Right lobe of liver (tissue), 6 donors: ENCODE data around the gene METTL25B. TPM values are rescaled to one million over a fixed set of nuclear protein-coding genes. Genes with fewer than 3 reads are reported as not detected.

Experiments
- ATAC-seq, 4 donors: fragments of 200-7000 bp; cut with Tn5 transposase; one replicate each; pipeline ENCODE4 v1.9.1; 2020; ENCODE audit warnings: mild to moderate bottlenecking in 4 of 4, moderate library complexity in 4 of 4
- DNase-seq, 3 donors: peaks; one replicate each; pipeline ENCODE4 v3.0.0-alpha.2; 2020
- H3K27ac ChIP-seq, 3 donors: fragments of 200-600 bp; one replicate each; pipeline ENCODE4 v1.8.0; 2022
- H3K27me3 ChIP-seq, 2 donors: fragments of 200-600 bp; one replicate each; pipeline ENCODE4 v1.8.0; 2022
- H3K36me3 ChIP-seq, 4 donors: fragments of 200-600 bp; sonication (generic) in 1 of 4; one replicate each; pipeline versions ENCODE4 v1.5.1 to v1.8.0; 2017 to 2022; ENCODE audit warnings: control low read depth in 1 of 4
- H3K4me1 ChIP-seq, 4 donors: fragments of 200-600 bp; sonication (generic) in 1 of 4; one replicate each; pipeline versions ENCODE4 v1.5.1 to v1.8.0; 2017 to 2022; ENCODE audit warnings: control low read depth in 1 of 4
- H3K4me3 ChIP-seq, 3 donors: fragments of 200-600 bp; one replicate each; pipeline ENCODE4 v1.8.0; 2022
- H3K9me3 ChIP-seq, 4 donors: fragments of 200-600 bp; sonication (generic) in 1 of 4; one replicate each; pipeline versions ENCODE4 v1.5.1 to v1.8.0; 2017 to 2022; ENCODE audit warnings: control low read depth in 1 of 4
- CTCF ChIP-seq, 4 donors: fragments of 200-600 bp in 3 of 4; fragments of 450-650 bp in 1 of 4; IDR thresholded peaks; one replicate each; pipeline versions ENCODE4 v1.5.1 to v1.8.0; 2016 to 2022; ENCODE audit warnings: antibody characterized with exemption in 4 of 4, mild to moderate bottlenecking in 2 of 4
- POLR2A ChIP-seq: fragments of 450-650 bp; IDR thresholded peaks from one replicate; pipeline ENCODE4 v1.6.1; 2017; ENCODE audit warnings: antibody characterized with exemption, mild to moderate bottlenecking
- WGBS: methylation state at CpG from one replicate; pipeline ENCODE4 v1.1.6; 2018; ENCODE audit warnings: low coverage, low lambda C conversion rate; ENCODE audit not compliant: insufficient coverage; ENCODE audit errors: missing lambda C conversion rate; 5-methylcytosine and 5-hydroxymethylcytosine counted together
- intact Hi-C, 2 donors: fragments of 100-400 bp; cut with DNase I; formaldehyde crosslinking; loops; one replicate each; pipeline versions ENCODE4 v1.11.2 to v1.14.1; 2022
- total RNA-seq, 6 experiments: library from RNA; depleted of rRNA in 2 of 6; stranded (reverse); fragments of >200 nt in 2 of 6; fragmentation: NEBNext Ultra II Directional in 3 of 6; extraction: Animal tissue kit (Norgen Biotek cat#: 25700) in 3 of 6; gene quantifications; one replicate each; pipeline versions ENCODE4 v1.1.0 to v1.2.4, GENCODE V29; 2016 to 2023
- donor health status: DM: no; HTN: yes; CAD: no.
- donor health status: DM: no; HTN: no; CAD: no.
- donor health status: DM: no; HTN: no; CAD: no.
- donor health status: DM: no; HTN: yes; CAD: no.
- donor health status: DM: no; HTN: yes; CAD: no.

Gene METTL25B
- total RNA-seq, 6 experiments from 2014 or later, result 11.6 to 25.7 (median 20.6) TPM

GRCh38 chr1:156691191-156691590 lies 37.1 kb upstream of the METTL25B start:
- TF ChIP-seq POLR2A (no peak), CTCF (IDR thresholded peaks at IDR 0.05) (no peak)
- no peak for ATAC-seq
- Histone ChIP-seq H3K4me1 (peaks cover 0 to 7% (median 0%) of the 10 kb centered on the region in 4 donors), H3K36me3 (no peaks in the 10 kb centered on the region), H3K9me3 (no peaks in the 10 kb centered on the region), H3K27ac (no peak overlapping the region), H3K27me3 (peaks cover 0 to 5% of the 10 kb centered on the region in 2 donors), H3K4me3 (no peak overlapping the region)
- no peak for DNase-seq
- intact Hi-C loops, result no loop called here
- 0% methylated on average over 1 of the region's 10 CpGs for WGBS

GRCh38 chr1:156691665-156692440 lies 36.4 kb upstream of the METTL25B start:
- intact Hi-C loops, result no loop called here
- ATAC-seq (no peak), DNase-seq (no peak)
- Histone ChIP-seq H3K36me3 (no peaks in the 10 kb centered on the region), H3K4me1 (peaks cover 0 to 7% (median 0%) of the 10 kb centered on the region in 4 donors), H3K9me3 (no peaks in the 10 kb centered on the region), H3K4me3 (no peak overlapping the region), H3K27me3 (peaks cover 0 to 5% of the 10 kb centered on the region in 2 donors), H3K27ac (no peak overlapping the region)
- TF ChIP-seq CTCF (IDR thresholded peaks at IDR 0.05), result no peak
- no peak for TF ChIP-seq POLR2A
- WGBS, result 14% methylated on average over 19 of the region's 20 CpGs

GRCh38 chr1:156692441-156692924 lies 35.8 kb upstream of the METTL25B start:
- intact Hi-C loops, result no loop called here
- Histone ChIP-seq H3K4me3 (no peak overlapping the region), H3K27me3 (peaks cover 0 to 5% of the 10 kb centered on the region in 2 donors), H3K36me3 (no peaks in the 10 kb centered on the region), H3K9me3 (no peaks in the 10 kb centered on the region), H3K4me1 (peaks cover 0 to 7% (median 0%) of the 10 kb centered on the region in 4 donors), H3K27ac (no peak overlapping the region)
- TF ChIP-seq CTCF (IDR thresholded peaks at IDR 0.05), result no peak
- TF ChIP-seq POLR2A, result no peak
- WGBS, result 12% methylated on average over 8 of the region's 13 CpGs
- ATAC-seq (no peak), DNase-seq (no peak)

- H3K27me3 ChIP-seq, result peaks cover 0 to 5% of the 10 kb centered on the region in 2 donors
- intact Hi-C loops, result no loop called here
- H3K4me1 ChIP-seq, result peaks cover 0 to 7% (median 0%) of the 10 kb centered on the region in 4 donors
- DNase-seq, result no peak
- TF ChIP-seq POLR2A (no peak), CTCF (IDR thresholded peaks at IDR 0.05) (no peak)
- no peak for ATAC-seq
- H3K4me3 ChIP-seq, result no peak overlapping the region
- 30% methylated on average over 7 of the region's 16 CpGs for WGBS
- no peaks in the 10 kb centered on the region for H3K9me3 ChIP-seq
- no peak overlapping the region for H3K27ac ChIP-seq
- H3K36me3 ChIP-seq, result no peaks in the 10 kb centered on the region
Measured at GRCh38 chr1:156692925-156693847, 35.1 kb upstream of the METTL25B start.
